Amygdala (tissue), 56 donors: ENCODE data around the gene TNS3.
A peak's percentile ranks its signal among the peaks of the same experiment; 100 is the strongest.
"Not testable (repeated sequence)": the region's sequence is repeated elsewhere in the genome, so short reads cannot be mapped to it uniquely, and the experiment has no call there.

Experiments used
- DNase-seq, 56 donors: peaks; one replicate each; lab custom pipeline; 2025; lab: John Stamatoyannopoulos, UW

The TNS3 gene

GRCh38 chr7:47478017-47478344 is 103.9 kb downstream of the TNS3 start:
- peak in 1 of 56 donors; percentile 31 for DNase-seq

DNA sequence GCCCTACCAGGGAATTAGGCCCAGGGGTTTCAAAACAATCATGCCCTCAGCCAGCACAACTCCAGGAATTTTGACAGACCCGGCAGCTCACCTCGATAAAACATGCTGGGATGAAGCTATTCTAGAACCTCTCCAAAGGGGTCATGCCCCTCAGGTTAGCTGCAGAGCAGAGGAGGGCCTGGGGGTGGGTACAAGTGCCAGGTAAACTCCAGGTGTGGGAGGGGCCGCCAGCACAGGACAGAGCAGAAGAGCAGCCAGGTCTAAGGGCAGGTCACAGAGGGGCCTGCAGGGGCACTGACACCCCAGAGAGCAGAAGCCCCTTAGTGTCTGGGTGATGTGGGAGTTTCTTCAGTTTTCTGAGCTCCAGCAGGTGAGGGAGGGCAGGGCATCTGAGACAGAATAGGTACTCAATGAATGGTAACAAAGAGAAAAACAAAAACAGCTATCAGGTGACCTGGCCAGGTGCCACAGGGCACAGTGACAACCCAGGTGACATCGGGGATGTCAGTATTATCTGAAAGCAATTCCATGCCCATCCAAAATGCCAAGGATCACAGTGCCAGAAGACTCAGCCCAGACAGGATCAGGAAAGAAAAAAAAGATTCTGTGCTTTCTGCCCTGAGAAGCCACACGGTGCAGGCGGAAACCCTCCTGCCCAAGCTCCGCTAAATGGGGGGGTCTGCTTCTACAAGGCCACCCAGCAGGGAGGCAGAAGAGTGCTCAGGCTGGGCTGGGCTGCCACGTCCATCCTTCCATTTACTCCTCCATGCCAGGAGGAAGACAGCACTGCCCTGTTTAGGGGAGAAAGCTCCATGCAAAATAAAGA is 104.5 kb downstream of the TNS3 start:
- no peak for DNase-seq

GRCh38 chr7:47475880-47476227 is 106.1 kb downstream of the TNS3 start:
- DNase-seq: no peak

DNA sequence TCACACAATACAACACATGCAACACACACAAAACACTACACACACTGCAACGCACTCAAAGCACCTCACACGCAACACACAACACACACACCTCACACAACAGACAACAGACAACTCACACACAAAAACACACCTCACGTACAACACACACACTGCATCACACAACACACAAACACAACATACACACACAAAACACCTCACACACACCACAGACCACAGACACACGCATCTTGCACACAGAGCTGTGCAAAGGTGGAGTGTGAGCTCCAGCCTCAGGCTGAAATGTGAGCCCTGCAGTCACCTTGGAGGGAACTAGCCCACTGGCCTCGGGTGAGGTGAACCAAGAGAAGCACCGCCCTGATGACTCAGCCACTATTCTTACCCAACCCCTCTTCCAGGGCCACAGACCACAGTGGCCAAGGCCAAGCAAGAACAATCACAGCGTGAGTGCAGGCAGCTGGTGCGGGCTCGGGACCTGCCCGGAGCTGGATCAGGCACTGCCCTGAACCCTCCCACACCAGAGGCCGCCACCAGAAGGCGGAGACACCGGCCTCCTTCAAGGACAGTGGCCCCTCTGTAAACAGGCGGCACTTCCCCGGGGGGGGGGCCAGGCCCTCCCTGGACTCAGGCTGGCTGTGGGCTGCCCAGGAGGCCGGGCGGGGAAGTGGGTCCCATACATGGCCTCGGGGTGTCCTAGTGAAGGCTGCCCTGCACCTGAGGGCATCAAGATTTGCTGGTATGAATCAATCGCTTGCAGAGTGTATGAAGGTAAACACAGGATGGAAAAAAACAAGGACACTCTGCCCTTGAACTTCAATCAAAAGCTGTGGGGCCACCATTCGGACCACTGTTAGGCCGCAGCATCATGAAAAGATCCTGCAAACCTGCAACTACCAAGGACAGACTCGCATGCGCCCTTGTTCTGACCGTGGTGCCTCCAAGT is 106.7 kb downstream of the TNS3 start:
- DNase-seq: peak in 21 of 56 donors; percentile 15 to 61 (median 29)

DNA sequence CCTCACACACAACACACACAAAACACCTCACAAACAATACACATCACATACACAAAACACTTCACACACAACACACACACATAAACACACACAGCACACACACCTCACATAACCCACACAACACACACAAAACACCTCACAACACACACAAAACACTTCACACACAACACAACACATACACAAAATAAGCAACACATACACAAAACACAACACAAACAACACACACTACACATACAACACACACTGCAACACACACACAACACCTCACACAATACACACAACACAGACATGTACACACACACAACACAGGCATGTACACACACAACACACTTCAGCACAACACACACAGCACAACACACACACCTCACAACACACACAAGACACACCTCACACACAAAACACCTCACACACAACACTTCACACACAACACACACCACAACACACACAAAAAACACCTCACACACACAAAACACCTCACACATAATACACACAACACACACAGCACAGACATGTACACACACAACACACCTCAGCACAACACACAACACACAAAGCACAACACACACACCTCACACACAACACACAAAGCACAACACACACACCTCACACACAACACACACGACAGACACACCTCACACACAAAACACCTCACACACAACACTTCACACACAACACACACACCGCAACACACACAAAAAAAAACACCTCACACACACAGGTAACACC is 107.5 kb downstream of the TNS3 start:
- DNase-seq: no peak

- peak in 1 of 56 donors; percentile 17 for DNase-seq
Measured at GRCh38 chr7:47473499-47474210, 108.3 kb downstream of the TNS3 start.

DNA sequence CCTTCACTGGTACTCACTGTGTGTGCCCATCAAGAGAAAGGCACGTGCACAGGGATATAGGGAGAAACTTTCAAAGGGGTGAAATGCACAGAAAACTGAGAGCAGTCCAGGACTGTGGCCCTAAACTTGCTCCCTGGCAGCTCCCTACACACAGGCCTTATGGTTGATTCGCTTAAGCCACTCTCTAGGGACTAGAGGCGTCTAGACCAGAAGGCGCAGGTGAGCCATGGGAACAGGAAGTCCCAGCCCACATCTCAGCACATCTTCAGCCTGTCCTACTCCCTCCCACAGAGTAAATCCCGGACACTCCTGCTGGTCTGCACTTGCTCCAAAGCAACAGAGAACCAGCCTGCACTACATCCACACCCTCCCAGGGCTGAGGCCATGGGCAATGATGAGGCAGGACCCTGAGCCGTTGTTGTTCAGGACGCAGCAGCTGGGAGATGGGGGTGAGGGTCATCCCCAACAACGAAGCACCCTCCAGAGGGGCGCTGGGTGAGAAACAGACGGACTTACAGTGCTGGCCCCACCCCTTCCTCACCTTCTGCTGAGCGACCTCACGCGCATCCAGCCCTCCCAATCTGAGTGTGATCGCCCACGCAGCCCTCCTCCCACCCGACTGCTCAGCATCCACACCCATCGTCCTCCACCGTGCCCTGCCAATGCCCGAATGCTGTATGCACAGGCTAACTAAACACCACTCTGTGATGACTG is 109.3 kb downstream of the TNS3 start:
- DNase-seq: no peak

DNA sequence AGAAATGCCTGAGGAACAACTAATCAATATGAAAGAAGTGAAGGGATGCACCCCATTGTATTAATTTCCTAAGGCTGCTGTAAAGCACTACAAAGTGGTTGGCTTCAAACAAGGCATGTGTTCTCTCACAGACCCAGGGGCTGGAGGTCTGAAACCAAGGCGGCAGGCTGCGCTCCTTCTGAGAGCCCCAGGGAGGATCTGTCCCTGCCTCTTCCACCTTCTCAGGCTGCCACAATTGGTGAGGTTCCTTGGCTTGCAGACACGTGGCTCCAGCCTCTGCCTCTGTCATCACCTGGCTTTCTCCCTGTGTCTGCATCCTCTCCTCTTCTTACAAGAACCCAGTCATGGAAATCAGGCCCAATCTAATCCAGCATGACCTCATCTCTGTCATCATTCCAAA is 110.1 kb downstream of the TNS3 start:
- no peak for DNase-seq

DNA sequence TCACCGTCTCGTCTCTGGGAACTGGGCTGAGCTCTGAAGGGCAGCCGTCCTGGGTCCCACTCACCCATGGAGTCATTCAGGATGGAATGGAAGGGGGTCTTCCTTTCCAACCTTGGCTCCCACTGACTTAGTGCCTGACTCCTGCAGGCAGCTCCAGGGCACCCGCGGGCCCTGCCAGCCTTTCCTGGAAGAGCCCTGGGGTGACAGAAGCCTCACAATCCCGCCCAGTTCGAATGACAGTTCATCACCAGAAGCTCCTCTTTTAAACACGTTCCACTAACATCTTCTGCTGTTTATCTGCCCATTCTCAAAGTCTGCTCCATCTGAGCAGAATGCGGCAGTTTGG is 110.6 kb downstream of the TNS3 start:
- no peak for DNase-seq

- DNase-seq: no peak
Measured at GRCh38 chr7:47470567-47471357, 111.1 kb downstream of the TNS3 start.

- DNase-seq: not testable (repeated sequence)
Measured at GRCh38 chr7:47469846-47470245, 112.1 kb downstream of the TNS3 start.

DNA sequence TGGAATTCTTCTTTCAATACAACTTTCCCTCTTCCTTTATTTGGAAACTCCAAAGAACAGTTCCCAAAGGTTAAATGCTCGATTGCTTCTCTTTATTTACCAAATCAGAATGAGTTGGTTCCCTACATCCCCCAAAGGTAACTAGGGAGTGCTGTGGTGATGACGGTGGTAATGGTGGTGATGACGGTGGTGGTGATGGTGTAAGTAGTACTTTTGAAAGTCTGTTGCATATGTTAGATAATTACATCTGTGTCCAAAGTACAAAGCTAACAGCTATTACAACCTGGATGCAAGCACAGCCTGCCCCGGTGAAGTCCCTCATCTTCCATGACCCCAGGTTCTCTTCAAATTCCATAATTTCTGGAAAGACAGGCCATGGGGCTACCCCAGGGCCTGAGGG is 115.1 kb downstream of the TNS3 start:
- DNase-seq: no peak

DNA sequence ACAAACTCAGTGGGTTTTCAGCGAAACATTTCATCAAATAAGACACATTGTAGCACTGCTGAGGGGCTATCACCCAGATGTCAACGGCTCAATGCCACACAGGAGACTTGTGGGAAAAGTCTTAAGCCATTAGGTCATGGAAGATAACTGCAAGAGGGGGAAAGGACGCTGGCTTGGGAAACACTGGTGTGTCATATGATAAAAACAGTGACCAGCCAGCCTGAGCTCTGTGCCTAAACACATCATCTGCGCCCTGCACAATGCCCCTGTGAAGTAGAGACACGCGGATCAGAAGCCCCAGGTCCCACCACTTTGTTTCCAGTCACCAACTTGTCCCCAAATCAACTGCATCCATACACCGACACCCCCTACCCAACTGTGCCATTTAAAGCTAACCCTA is 116.7 kb downstream of the TNS3 start:
- DNase-seq: no peak

DNA sequence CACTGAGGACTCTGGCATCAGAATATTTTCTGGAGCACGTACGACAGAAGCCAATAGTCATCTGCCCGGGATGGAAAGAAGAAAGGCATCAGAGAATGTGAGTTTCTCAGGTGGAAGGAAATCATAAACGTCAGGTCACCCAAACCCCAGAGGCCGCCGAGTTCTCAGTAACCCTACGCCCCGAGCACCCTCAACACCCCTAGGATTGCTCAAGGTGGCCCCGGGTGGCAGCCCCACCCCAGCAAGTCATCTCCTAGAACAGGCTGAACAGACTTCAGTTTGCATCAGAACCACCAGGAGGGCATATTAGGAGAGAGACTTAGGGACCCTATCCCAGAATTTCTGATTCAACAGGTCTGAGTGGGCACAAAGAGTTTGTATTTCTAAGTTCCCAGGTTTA is 117.6 kb downstream of the TNS3 start:
- no peak for DNase-seq

DNA sequence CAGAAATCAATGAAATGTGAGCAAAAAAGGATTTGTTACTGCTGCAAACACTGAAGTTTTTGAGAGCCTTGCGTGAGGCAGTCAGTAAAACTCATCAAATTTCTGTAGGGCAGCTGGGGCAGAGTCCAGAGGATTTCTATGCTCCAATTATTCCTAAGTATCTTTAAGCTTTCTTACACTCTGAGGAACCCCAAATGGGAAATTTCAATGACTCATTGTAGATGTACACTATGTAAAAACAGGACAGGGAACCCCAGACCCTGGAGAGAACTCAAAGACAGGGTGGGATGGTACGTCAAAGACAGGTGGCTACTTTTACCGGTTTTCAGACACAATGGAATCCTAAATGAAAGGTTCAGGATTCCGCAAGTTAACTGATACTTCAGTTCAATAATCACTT is 120.2 kb downstream of the TNS3 start:
- DNase-seq: no peak

DNA sequence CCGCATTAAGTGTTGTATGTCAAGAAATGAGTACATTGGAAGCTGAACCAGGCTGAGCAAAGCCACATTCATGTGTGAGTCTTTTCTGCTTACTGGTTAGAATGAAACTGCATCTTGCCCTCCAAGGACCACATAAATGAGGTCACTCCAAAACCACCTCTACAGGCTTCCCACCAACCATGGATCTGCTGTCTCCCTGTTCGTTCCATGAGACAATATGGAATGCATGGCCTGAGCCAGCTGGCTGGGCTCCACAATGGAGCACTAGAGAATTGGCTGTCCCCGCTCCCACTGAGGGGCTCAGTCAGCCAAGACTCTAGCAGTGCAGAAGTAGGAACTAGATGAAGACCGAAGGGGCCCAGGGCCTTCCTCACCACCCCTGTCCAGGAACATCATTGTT is 120.8 kb downstream of the TNS3 start:
- DNase-seq: peak in 4 of 56 donors; percentile 15 to 31 (median 22)

- DNase-seq: no peak
Measured at GRCh38 chr7:47460251-47460989, 121.5 kb downstream of the TNS3 start.

DNA sequence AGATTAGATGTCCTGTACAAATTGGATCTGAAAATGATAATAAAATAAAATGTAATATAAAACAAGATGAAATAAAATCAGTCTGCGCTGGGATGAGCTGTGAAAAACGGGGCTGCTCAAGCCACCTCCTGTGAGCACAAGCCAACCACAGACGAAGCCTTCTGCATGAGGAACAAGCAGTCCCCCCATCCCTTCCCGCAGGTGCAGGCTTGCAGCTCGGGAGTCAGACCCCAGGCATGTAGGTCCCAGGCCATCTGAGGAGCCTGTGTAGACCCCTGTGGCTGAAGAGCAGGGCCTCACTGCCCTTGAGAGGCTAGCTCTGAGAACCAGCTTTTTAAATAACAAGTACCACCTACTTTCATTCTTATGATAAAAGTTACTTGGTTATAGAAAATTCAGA is 123.4 kb downstream of the TNS3 start:
- DNase-seq: no peak
